Stomach (tissue), 4 donors: Measurements from ENCODE around the gene GTF3C6.
A peak's percentile ranks its signal among the peaks of the same experiment; 100 is the strongest.

ENCODE experiments used
- EP300 ChIP-seq: sonication (generic); formaldehyde crosslinking; IDR thresholded peaks from one replicate; pipeline ENCODE4 v1.6.1; 2017; ENCODE audit warnings: antibody characterized with exemption
- POLR2AphosphoS5 ChIP-seq, 3 donors: sonication (generic); formaldehyde crosslinking; IDR thresholded peaks; one replicate each; pipeline ENCODE4 v1.6.1; 2016; ENCODE audit warnings: antibody characterized with exemption in 3 of 3
- TF ChIP-seq, protein P1 (sequence below), 7 experiments: fragments of 450-650 bp in 4 of 7; fragments of 200-600 bp in 3 of 7; sonication (generic) in 3 of 7; IDR thresholded peaks; one replicate each; pipeline ENCODE4 v1.5.1; 2016 to 2019; ENCODE audit warnings: antibody characterized with exemption in 7 of 7, control low read depth in 2 of 7, mild to moderate bottlenecking in 1 of 7

DNA sequence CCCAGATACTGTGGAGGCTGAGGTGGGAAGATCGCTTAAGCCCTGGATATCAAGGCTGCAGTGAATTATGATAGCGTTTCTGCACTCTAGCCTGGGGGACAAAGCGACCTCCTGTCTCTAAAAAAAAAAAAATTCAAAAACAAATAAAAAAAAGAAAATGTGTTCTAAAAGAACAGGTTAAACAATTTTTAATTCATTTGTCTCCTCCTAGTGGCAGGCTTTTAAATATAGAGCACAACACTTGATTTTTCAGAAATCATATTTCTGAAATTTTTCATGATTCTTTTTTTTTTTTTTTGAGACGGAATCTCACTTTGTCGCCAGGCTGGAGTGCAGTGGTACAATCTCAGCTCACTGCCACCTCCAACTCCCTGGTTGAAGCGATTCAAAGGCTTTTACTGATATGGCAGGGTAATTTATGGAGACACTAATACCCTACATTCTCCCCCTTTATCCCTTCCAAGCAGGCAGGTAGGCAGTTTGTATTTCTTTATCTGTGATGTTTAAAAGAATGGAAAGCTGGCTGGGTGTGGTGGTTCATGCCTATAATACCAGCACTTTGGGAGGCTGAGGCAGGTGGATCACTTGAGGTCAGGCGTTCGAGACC, 8.7 kb upstream of the GTF3C6 start:
- TF ChIP-seq, protein P1, sequence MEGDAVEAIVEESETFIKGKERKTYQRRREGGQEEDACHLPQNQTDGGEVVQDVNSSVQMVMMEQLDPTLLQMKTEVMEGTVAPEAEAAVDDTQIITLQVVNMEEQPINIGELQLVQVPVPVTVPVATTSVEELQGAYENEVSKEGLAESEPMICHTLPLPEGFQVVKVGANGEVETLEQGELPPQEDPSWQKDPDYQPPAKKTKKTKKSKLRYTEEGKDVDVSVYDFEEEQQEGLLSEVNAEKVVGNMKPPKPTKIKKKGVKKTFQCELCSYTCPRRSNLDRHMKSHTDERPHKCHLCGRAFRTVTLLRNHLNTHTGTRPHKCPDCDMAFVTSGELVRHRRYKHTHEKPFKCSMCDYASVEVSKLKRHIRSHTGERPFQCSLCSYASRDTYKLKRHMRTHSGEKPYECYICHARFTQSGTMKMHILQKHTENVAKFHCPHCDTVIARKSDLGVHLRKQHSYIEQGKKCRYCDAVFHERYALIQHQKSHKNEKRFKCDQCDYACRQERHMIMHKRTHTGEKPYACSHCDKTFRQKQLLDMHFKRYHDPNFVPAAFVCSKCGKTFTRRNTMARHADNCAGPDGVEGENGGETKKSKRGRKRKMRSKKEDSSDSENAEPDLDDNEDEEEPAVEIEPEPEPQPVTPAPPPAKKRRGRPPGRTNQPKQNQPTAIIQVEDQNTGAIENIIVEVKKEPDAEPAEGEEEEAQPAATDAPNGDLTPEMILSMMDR (IDR thresholded peaks at IDR 0.05), result peak in 5 of 7 experiments; percentile 42 to 72 (median 62)
- no peak for TF ChIP-seq POLR2AphosphoS5 (IDR thresholded peaks at IDR 0.05)
- TF ChIP-seq EP300, result no peak
